Stimulated activated CD4-positive, alpha-beta T cell treated with anti-CD3 and anti-CD28 coated beads, Interleukin-1b, Interleukin-23, amount 100 ng/mL, for 4 hours (primary cell): Measurements from ENCODE around the gene EML1.

ENCODE experiments used
- DNase-seq, 2 donors: peaks; one replicate each; pipeline ENCODE4 v3.0.0-alpha.2; 2020; ENCODE audit warnings: low read depth in 2 of 2

Gene EML1

GRCh38 chr14:99793213-99794150 lies at the start of gene EML1:
EML1 (plus strand) TSS chr14:99793413; CDS start chr14:99793477, 64 bp downstream.
- DNase-seq: peak; percentile 53 to 71

GRCh38 chr14:99744199-99744872 lies 48.9 kb upstream of the EML1 start:
- no peak for DNase-seq

GRCh38 chr14:99744873-99745224 lies 48.4 kb upstream of the EML1 start:
- DNase-seq: no peak

- DNase-seq: no peak
Measured at GRCh38 chr14:99745307-99745951, 47.8 kb upstream of the EML1 start.

- DNase-seq: no peak
Measured at GRCh38 chr14:99747167-99747566, 46.0 kb upstream of the EML1 start.

- no peak for DNase-seq
Measured at GRCh38 chr14:99747582-99748330, 45.5 kb upstream of the EML1 start.

GRCh38 chr14:99748529-99748928 lies 44.7 kb upstream of the EML1 start:
- DNase-seq: no peak

GRCh38 chr14:99749142-99749541 lies 44.1 kb upstream of the EML1 start:
- no peak for DNase-seq

GRCh38 chr14:99749763-99750715 lies 43.2 kb upstream of the EML1 start:
- DNase-seq: no peak

- DNase-seq: no peak
Measured at GRCh38 chr14:99750746-99751450, 42.3 kb upstream of the EML1 start.

GRCh38 chr14:99751539-99752485 lies 41.4 kb upstream of the EML1 start:
- DNase-seq: no peak

GRCh38 chr14:99752486-99753121 lies 40.6 kb upstream of the EML1 start:
- DNase-seq: no peak

- DNase-seq: no peak
Measured at GRCh38 chr14:99753225-99754140, 39.7 kb upstream of the EML1 start.

- no peak for DNase-seq
Measured at GRCh38 chr14:99754141-99755067, 38.8 kb upstream of the EML1 start.

GRCh38 chr14:99755068-99755405 lies 38.2 kb upstream of the EML1 start:
- DNase-seq: no peak
